ENCODE measurements around the gene CAPN5.

CAPN5 gene

DNA sequence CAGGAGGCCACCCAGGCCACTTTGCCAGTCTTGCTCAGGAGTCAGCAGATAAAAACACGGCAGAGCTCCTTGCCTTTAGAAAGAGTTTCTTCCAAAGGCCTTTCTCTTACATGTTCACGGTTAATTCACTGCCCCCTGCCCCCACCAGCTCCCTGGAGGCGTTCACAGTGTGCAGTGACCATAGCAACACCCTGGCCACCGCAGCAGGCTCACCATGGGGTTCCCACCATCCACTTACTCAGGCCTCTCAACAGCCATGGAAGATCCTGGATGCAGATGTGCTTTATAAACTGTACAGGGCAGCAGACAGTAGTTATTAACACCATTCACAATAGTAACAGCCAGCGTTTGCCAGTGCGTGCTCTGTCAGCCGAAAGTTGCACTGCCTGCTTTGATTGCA is 50.7 kb downstream of the CAPN5 start:
- Histone ChIP-seq H3K27ac (replicated peaks) (no peak overlapping the region), H3K4me3 (replicated peaks; ENCODE audit: insufficient read depth, low read length) (no peak overlapping the region), H3K27me3 (ENCODE audit: insufficient read depth, poor library complexity, severe bottlenecking) (no peaks in the 10 kb centered on the region)
- DNase-seq (ENCODE audit: low read depth in 1 of 2, low spot score in 1 of 2): no peak
- TF ChIP-seq REST (IDR thresholded peaks at IDR 0.05; ENCODE audit: insufficient replicate concordance, low read depth) (no peak), GABPA (IDR thresholded peaks at IDR 0.05; ENCODE audit: low read depth) (no peak), POLR2AphosphoS5 (IDR thresholded peaks at IDR 0.05; ENCODE audit: low read depth) (no peak), SPI1 (IDR thresholded peaks at IDR 0.05; ENCODE audit: borderline replicate concordance, low read depth) (no peak)
- TF ChIP-seq, protein P1, sequence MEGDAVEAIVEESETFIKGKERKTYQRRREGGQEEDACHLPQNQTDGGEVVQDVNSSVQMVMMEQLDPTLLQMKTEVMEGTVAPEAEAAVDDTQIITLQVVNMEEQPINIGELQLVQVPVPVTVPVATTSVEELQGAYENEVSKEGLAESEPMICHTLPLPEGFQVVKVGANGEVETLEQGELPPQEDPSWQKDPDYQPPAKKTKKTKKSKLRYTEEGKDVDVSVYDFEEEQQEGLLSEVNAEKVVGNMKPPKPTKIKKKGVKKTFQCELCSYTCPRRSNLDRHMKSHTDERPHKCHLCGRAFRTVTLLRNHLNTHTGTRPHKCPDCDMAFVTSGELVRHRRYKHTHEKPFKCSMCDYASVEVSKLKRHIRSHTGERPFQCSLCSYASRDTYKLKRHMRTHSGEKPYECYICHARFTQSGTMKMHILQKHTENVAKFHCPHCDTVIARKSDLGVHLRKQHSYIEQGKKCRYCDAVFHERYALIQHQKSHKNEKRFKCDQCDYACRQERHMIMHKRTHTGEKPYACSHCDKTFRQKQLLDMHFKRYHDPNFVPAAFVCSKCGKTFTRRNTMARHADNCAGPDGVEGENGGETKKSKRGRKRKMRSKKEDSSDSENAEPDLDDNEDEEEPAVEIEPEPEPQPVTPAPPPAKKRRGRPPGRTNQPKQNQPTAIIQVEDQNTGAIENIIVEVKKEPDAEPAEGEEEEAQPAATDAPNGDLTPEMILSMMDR (IDR thresholded peaks at IDR 0.05; ENCODE audit: insufficient read depth, low read length): no peak

DNA sequence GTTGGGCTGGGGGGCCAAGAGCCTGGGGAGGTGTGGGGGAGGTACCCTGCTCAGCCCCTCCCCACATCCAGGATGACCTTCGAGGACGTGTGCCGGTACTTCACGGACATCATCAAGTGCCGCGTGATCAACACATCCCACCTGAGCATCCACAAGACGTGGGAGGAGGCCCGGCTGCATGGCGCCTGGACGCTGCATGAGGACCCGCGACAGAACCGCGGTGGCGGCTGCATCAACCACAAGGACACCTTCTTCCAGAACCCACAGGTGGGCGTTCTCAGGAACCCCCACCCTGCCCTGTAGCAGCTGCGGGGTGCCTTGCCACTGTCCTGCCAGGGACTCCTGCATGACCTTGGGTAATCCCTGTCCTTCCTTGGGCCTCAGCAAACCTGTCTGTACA is 51.3 kb downstream of the CAPN5 start:
- Histone ChIP-seq H3K4me3 (replicated peaks; ENCODE audit: insufficient read depth, low read length) (no peak overlapping the region), H3K27ac (replicated peaks) (no peak overlapping the region), H3K27me3 (ENCODE audit: insufficient read depth, poor library complexity, severe bottlenecking) (no peaks in the 10 kb centered on the region)
- DNase-seq (ENCODE audit: low read depth in 1 of 2, low spot score in 1 of 2): no peak
- TF ChIP-seq GABPA (IDR thresholded peaks at IDR 0.05; ENCODE audit: low read depth) (no peak), REST (IDR thresholded peaks at IDR 0.05; ENCODE audit: insufficient replicate concordance, low read depth) (no peak), SPI1 (IDR thresholded peaks at IDR 0.05; ENCODE audit: borderline replicate concordance, low read depth) (no peak), POLR2AphosphoS5 (IDR thresholded peaks at IDR 0.05; ENCODE audit: low read depth) (no peak)
- TF ChIP-seq, protein P1 (IDR thresholded peaks at IDR 0.05; ENCODE audit: insufficient read depth, low read length): no peak

- DNase-seq (ENCODE audit: low read depth in 1 of 2, low spot score in 1 of 2): no peak
- Histone ChIP-seq H3K27me3 (ENCODE audit: insufficient read depth, poor library complexity, severe bottlenecking) (no peaks in the 10 kb centered on the region), H3K4me3 (replicated peaks; ENCODE audit: insufficient read depth, low read length) (no peak overlapping the region), H3K27ac (replicated peaks) (no peak overlapping the region)
- TF ChIP-seq REST (IDR thresholded peaks at IDR 0.05; ENCODE audit: insufficient replicate concordance, low read depth) (no peak), GABPA (IDR thresholded peaks at IDR 0.05; ENCODE audit: low read depth) (no peak), POLR2AphosphoS5 (IDR thresholded peaks at IDR 0.05; ENCODE audit: low read depth) (no peak), SPI1 (IDR thresholded peaks at IDR 0.05; ENCODE audit: borderline replicate concordance, low read depth) (no peak)
- TF ChIP-seq, protein P1 (IDR thresholded peaks at IDR 0.05; ENCODE audit: insufficient read depth, low read length): no peak
Observed at GRCh38 chr11:77118971-77119370, 52.2 kb downstream of the CAPN5 start.

All from HL-60 (cell line).